Measurements from ENCODE around the gene TMEM254.
"Not testable (repeated sequence)": the region's sequence is repeated elsewhere in the genome, so short reads cannot be mapped to it uniquely, and the experiment has no call there.

The TMEM254 gene

DNA sequence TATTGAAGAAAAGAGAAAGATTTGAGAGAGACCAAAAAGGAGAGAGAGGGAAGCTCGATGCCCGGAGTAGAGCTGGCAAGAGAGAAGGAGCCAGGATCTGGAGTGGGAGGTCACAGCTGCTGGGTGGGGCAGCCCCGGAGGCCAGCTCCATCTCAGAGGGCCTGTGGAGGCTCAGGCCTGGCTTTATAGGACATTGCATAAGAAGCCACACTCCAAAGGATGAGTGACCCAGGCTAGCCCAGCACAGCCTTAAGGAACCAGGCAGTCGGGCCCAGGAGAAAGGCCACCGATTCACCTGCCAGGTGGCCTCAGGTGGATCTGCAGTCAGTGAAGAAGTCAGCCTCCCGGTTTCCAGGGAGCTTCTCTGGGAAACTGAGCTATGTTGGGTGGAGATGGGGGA is 54.7 kb downstream of the TMEM254 start:
- DNase-seq (ENCODE audit: low spot score), result no peak

DNA sequence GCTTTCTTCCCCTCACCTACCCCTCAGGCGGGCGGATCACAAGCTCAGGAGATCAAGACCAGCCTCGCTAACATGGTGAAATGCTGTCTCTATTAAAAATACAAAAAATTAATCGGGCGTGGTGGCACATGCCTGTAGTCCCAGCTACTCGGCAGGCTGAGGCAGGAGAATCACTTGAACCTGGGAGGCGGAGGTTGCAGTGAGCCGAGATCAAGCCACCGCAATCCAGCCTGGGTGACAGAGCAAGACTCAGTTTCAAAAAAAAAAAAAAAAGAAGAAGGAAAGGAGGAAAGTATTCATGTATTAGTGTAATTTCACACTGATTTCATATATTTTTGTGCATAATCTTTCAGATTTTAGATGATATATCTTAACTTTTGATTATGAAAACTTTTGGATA is 55.2 kb downstream of the TMEM254 start:
- DNase-seq (ENCODE audit: low spot score), result not testable (repeated sequence)

DNA sequence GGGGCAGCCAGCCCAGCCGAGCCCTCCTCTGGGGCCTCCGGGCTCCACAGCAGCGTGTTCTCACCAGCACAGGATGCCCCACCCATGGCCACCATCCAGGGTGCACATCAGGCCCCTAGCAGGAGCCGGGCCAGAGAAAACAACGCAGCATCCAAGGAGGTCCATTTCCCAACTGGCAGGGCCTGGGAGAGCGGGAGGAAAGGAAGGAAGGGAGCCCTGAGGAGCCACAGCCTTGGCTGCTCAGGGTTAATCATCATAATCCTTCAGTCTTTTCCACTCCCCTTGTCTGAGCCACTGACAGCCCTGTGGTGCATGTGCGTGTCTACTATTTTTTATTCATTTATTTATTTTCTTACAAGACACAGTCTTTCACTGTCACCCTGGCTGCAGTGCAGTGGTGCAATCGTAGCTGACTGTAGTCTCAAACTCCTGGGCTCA is 57.7 kb downstream of the TMEM254 start:
- no peak for DNase-seq (ENCODE audit: low spot score)

DNA sequence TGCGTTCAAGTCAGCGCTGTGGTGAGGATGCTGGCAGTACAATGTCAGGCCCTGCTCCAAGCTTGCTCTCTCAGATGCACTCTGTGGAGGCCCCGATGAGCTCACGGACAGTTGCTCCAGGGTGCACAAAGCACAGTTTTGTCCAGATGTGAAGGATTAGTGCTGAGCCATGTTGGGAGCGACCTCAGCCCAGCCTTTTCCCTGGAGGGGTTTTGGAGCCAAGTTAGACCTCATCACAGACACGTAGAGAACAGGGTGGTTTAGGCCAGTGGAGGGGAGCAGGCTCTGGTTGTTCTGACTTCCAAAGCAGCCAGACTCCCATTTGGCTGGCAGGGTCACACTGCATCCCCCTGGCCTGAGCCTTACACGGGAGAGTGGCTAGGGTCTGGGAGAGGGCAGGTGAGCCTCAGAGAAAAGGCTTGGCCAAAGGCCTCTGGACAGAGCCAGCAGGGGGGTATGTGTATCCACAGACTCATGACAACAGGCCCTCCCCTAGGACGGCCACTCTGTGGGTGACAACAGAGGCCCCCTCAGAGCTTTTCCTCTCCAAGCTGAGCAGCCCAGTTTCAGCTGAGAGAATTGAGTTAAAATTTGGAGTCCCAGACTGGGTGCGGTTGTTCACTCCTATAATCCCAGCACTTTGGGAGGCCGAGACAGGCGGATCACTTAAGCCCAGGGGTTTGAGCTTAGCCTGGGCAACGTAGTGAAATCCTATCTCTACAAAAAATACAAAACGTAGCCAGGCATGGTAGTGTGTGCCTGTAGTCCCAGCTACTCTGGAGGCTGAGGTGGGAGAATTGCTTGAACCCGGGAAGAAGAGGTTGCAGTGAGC is 58.8 kb downstream of the TMEM254 start:
- peak; percentile 24 for DNase-seq (ENCODE audit: low spot score)

DNA sequence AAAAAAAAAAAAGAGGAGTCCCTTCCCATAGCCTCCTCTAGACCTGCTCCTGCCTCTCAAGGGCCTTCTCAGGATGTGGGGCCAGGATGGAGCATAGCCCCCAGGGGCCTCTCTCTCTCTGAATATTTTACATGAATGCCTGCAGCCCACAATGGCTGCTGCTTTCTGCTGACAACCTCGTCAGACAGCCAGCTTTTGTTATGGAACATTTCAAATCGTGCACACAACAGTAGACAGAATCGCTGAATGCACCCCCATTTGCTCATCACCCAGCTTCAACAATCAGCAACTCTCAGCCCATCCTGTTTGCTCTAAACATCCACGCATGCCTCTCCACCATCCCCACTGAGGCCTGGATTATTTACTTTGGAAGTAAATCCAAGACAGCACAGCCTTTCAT is 59.5 kb downstream of the TMEM254 start:
- no peak for DNase-seq (ENCODE audit: low spot score)

DNA sequence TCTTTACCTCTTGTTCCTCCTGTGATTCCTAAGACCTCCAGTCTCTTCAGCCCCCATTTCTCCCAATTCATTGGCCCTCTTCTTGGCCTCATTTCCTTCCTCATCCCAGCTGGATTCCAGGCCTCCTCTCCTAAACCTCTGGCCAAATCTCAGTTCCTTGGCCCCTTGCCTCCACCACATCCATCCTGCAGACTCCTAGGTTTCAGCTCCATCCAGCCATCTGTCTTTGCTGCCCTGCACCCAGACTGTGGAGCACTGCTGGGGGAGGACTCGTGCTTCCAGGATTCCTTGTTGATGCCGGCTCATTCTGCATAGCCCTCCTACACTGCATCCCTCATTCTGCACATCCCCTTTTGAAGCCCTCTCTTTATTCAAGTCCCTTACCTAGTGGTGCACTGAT is 60.8 kb downstream of the TMEM254 start:
- DNase-seq (ENCODE audit: low spot score), result no peak

DNA sequence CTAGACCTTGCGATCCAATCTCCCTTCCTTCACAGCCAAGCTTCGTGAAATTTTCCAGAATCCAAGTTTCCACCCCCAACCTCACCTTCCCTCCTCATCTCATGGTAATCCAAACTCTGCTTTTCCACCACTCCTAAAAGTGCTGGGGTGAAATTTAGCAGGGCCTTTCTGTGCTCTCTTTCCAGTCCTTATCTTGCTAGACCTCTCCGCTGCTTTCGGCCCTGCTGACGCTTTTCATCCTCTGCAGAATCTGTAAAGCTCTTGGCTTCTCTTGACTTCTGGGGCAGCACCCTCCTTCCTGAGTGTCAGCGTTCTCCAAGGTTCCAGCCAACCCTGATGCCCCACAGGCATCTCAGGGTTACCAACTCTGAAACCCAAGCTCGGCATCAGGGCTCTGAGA is 61.8 kb downstream of the TMEM254 start:
- DNase-seq (ENCODE audit: low spot score), result no peak

DNA sequence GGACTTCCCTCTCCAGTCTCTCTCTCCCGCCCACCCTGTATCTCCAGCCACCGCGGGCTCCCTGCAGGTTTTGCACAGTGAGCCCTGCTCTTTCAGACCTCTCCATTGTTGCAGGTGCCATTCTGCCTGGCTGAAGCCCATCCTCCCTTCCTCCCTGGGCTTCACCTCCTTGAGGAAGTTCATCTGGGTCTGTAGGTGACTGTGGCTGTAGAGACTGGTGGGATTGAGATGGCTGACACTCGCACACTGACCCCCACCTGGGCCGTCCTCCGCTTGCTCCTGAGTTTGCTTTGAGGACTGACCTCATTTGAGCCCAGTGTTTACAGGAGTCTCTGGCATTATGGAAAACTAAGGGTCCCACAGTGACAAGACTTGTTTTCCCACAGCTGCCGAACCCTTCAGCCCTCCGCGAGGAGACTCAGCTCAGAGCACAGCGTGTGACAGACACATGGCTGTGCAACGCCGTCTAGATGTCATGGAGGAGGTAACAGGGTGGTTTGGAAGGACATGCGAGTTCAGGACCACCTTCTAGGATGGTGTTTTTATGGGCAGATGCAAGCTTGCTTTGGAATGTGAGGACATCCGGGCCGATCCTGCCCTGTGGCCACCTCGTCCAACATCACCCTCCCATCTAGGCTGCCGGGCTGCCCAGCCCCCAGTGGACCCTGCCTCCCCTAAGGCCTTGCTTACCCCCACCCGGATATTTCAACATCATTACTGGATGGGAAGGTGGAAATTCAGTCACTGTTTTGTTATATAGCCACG is 63.4 kb downstream of the TMEM254 start:
- no peak for DNase-seq (ENCODE audit: low spot score)

Data from globus pallidus (tissue), 1 donor.